D341Med (cell line): Measurements from ENCODE around the gene SHMT2.

Experiments used
- DNase-seq: peaks from one replicate; pipeline ENCODE4 v3.0.0; 2012; ENCODE audit warnings: low spot score

The SHMT2 gene

DNA sequence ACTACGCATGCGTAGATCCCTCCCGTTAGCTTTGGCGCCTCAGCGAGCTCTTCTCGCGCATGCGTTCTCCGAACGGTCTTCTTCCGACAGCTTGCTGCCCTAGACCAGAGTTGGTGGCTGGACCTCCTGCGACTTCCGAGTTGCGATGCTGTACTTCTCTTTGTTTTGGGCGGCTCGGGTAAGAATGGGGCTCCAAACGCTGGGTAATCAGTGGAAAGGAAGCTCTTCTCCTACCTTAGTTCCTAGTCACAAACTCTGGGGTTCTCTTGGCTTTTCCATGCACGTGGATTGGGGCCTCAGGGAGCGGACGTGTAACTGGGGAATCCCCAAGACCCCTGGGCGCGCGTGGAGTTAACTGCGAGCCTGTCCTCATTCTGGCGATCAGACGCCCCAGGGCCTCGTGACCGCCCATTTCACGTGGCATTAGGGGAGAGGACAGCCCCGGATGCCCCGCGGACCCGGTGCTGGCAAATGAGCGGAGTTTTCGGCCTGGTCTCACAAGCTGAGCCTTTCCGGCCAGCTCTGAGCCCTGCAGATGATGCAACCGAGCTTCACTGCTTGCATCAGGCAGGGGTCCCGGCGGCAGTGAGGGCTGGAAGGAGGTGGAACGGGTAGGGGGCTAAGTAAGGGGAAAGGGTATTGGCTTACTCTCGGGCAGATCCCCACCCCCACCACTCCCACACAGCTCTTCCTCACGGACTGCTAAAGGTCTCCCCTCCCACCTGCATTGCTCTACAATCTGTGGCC lies at the start of gene SHMT2:
SHMT2 (plus strand) TSS at position 78 of the 747 bp plus-strand sequence; CDS start at position 146, 68 bp downstream.
- peak; percentile 97 for DNase-seq

- DNase-seq: no peak
These were observed 49.1 kb upstream of the SHMT2 start for GRCh38 chr12:57180321-57180989.

DNA sequence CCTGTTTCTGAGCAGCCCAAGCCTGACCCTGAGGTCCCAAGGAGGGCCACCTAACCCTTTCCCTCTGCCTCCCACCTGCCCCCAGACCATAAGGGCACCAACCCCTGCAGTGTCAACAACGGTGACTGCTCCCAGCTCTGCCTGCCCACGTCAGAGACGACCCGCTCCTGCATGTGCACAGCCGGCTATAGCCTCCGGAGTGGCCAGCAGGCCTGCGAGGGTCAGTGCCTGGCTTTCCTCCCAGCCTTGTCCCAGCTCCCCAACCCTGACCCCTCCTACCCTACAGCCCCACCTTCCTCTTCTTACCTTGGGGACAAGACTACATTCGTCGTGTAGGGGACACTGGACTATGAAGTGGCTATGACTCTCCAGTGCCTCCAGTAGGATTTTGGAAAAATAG lies 48.4 kb upstream of the SHMT2 start:
- no peak for DNase-seq

- no peak for DNase-seq
These were observed 47.9 kb upstream of the SHMT2 start for GRCh38 chr12:57181561-57182155.

DNA sequence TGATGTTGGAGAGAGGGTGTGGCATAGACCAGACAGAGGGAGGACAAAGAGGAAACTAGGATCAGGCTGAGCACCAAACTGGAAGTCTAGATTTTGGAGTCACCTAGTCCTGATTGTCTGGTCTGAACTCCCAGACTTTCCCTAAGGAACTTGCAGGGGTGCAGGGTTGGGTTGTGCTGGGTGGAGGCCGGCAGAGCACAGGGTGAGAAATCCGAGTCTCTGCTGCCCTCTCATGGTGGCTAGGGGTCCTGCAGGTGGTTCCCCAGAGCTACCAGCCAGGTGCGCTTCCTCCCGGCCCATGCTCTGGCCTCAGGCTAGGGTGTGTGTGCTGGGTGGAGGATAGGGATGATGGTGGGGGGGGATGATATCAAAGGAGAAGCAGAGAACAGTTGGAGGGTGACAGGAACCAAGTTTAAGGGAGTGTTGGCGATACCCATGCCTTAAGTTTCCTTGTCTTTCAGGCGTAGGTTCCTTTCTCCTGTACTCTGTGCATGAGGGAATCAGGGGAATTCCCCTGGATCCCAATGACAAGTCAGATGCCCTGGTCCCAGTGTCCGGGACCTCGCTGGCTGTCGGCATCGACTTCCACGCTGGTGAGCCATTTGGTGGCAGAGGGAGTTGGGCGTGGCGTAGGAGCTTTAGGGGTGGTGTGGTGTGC lies 46.5 kb upstream of the SHMT2 start:
- DNase-seq: peak; percentile 95

- DNase-seq: no peak
These were observed 45.4 kb upstream of the SHMT2 start for GRCh38 chr12:57183939-57184725.

DNA sequence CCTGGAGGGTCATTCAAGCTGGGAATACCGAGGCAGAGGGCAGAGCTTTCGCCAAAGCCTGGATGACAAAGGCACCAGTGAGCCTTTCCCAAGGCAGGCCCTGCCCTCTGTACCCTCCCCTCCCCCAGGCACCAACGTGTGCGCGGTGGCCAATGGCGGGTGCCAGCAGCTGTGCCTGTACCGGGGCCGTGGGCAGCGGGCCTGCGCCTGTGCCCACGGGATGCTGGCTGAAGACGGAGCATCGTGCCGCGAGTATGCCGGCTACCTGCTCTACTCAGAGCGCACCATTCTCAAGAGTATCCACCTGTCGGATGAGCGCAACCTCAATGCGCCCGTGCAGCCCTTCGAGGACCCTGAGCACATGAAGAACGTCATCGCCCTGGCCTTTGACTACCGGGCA lies 44.1 kb upstream of the SHMT2 start:
- DNase-seq: no peak

- DNase-seq: no peak
These were observed 43.5 kb upstream of the SHMT2 start for GRCh38 chr12:57185906-57186508.

- DNase-seq: no peak
These were observed 42.1 kb upstream of the SHMT2 start for GRCh38 chr12:57187222-57188089.

- DNase-seq: no peak
These were observed 41.5 kb upstream of the SHMT2 start for GRCh38 chr12:57188090-57188425.

DNA sequence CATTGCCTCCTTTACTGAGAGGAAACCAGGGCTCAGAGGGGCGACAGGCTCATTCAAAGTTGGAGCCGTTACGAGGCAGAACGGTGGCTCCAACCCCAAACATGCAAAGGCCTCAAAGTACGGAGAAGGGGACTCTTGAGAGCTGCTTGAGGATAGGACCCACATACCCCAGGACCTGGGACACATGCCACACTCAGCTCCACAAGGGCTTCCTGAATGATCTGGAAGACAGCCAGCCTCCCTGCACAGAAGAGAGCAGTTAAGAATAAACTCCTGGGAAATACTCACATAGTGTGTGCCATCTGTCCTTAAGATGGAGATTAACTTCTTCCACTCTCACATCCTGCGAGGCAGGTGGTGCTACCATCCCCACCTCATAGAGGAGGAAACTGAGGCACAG lies 39.5 kb upstream of the SHMT2 start:
- peak; percentile 67 for DNase-seq

GRCh38 chr12:57190821-57191220 lies 38.7 kb upstream of the SHMT2 start:
- no peak for DNase-seq

- DNase-seq: no peak
These were observed 38.1 kb upstream of the SHMT2 start for GRCh38 chr12:57191410-57191809.

- no peak for DNase-seq
These were observed 36.6 kb upstream of the SHMT2 start for GRCh38 chr12:57192920-57193319.

DNA sequence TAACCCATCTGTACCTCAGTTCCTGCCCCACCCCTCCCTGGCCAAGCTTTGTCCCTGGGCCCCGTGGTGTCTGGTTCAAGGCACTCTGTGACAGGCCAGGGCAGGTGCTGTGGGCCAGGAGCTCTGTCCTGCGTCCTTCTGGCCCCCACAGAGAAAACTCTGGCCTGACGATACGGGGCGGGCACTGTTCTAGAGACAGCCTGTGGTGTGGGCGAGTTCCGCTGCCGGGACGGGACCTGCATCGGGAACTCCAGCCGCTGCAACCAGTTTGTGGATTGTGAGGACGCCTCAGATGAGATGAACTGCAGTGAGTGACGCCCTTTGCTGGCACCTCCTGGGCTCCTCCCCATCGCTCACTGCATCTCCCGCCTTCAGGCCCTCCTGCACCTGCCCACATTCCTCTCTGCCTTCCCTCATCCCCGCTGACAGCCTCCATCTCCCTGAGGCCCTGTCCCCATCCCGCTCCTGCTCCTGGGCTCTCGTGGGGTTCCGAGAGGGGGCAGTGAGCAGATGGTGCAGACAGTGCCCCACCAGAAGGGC lies 35.7 kb upstream of the SHMT2 start:
- no peak for DNase-seq

DNA sequence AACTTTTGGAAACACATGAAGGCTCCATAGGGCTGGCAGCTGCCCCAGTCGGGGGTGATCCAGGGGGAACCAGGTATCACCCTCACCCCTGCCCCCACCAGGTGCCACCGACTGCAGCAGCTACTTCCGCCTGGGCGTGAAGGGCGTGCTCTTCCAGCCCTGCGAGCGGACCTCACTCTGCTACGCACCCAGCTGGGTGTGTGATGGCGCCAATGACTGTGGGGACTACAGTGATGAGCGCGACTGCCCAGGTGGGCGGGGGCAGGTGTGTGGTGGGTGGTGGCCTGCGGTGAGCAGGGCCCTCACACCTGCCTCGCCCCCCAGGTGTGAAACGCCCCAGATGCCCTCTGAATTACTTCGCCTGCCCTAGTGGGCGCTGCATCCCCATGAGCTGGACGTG lies 35.3 kb upstream of the SHMT2 start:
- no peak for DNase-seq

- no peak for DNase-seq
These were observed 34.3 kb upstream of the SHMT2 start for GRCh38 chr12:57195186-57195585.

DNA sequence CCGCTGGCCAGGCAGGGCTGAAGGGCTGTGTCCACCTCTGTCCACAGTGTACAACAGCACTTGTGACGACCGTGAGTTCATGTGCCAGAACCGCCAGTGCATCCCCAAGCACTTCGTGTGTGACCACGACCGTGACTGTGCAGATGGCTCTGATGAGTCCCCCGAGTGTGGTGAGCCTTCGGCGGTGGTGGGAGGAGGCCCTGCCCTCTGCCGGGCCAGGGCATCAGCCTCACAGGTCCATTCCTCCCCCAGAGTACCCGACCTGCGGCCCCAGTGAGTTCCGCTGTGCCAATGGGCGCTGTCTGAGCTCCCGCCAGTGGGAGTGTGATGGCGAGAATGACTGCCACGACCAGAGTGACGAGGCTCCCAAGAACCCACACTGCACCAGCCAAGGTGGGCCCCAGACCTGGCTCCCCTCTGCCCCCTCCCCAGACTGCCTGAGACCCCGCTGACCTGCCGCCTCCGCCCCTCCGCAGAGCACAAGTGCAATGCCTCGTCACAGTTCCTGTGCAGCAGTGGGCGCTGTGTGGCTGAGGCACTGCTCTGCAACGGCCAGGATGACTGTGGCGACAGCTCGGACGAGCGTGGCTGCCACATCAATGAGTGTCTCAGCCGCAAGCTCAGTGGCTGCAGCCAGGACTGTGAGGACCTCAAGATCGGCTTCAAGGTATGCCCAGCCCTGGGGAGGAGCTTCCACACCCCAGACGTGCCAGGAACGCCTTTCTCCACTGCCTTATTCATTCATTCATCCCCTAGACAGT lies 33.7 kb upstream of the SHMT2 start:
- DNase-seq: no peak

- DNase-seq: no peak
These were observed 33.1 kb upstream of the SHMT2 start for GRCh38 chr12:57196439-57196838.

DNA sequence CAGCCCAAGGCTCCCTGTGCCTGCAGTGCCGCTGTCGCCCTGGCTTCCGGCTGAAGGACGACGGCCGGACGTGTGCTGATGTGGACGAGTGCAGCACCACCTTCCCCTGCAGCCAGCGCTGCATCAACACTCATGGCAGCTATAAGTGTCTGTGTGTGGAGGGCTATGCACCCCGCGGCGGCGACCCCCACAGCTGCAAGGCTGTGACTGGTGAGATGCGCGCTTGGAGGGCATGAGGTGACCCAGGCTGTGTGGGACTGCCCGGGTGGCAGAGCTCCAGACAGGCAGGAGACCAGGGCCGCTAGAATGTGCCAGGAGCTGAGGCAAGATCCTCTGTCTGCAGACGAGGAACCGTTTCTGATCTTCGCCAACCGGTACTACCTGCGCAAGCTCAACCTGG lies 32.6 kb upstream of the SHMT2 start:
- no peak for DNase-seq
